ENCODE data around the gene RAP1A. TPM values are rescaled to one million over a fixed set of nuclear protein-coding genes. Genes with fewer than 3 reads are reported as not detected.
"Not testable (repeated sequence)": the region's sequence is repeated elsewhere in the genome, so short reads cannot be mapped to it uniquely, and the experiment has no call there.

RAP1A gene
- total RNA-seq, 1 donor from 2014 or later = 135 TPM

DNA sequence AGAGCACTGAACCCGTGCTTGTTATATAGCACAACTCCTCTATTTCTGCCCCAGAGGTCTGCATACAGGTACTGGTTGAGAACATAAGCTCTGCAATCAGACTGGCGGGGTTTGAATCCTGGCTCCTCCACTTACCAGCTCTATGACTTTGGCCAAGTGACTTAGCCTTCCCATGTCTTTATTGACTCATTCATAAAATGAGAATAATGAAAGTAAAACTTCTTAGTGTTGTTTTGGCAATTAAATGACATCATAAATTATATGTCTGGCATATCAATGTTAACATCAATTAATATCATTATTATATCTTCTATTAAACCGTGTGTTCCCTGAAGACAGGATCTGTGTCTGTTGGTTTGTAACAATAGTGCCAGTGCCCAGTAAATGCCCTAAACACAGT lies 115.3 kb downstream of the RAP1A start:
- intact Hi-C loops (cut with micrococcal nuclease) = loop anchor here (5.0 kb wide), 1 partner anchor 108 kb away; no protein-coding TSS in a partner anchor

DNA sequence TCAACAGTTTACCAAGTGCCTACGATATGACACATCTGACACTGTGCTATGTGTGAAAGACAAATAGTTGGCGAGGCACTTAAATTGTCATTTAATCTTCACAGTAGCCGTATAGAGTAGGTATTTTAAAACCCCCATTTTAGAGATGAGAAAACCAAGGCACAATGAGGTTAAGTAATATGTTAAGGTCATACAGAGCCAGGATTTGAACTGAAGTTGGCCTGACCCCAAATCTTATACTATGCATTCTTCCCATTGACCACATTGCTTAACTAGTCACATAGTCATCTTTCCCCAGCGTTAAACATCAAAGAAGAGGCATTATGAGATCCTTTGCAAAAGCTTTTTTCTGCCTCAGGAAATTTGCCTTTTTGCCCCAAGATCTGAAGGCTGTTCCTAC lies 115.7 kb downstream of the RAP1A start:
- intact Hi-C loops (cut with micrococcal nuclease) = loop anchor here (5.0 kb wide), 1 partner anchor 108 kb away; no protein-coding TSS in a partner anchor

DNA sequence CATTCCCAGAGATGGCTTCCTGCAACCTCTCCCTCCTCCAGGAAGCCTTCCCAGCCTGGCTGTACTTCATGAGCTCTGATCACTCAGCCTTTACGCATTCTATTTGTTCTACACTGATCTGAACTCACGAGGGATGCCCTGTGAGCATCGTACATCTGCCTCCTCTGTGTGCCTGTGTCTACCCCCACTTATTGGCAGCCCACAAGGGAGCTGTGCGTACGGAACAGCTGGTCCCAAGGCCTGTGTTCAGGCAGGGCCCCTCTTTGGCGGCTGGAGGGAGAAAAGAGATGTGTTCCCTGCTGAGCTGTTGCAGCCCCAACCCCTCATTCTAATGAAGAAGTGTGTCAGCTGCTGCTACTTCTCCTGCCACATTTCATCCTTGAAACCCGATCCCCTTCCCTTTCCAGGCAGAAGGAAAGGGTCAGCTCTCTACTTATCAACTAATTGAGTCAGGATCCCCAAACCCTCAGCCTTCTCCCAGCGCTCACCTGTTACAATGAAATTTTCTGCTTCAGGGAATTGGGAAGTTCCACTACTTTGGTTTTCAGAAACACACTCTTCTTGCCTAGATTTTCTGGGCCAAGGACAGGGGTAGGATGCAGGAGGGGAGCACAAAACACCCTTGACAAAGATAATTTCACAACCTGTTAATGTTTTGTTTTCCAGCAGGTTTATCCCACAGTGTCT lies 116.4 kb downstream of the RAP1A start:
- intact Hi-C loops (cut with micrococcal nuclease) = loop anchor here (5.0 kb wide), 1 partner anchor 109 kb away; no protein-coding TSS in a partner anchor

DNA sequence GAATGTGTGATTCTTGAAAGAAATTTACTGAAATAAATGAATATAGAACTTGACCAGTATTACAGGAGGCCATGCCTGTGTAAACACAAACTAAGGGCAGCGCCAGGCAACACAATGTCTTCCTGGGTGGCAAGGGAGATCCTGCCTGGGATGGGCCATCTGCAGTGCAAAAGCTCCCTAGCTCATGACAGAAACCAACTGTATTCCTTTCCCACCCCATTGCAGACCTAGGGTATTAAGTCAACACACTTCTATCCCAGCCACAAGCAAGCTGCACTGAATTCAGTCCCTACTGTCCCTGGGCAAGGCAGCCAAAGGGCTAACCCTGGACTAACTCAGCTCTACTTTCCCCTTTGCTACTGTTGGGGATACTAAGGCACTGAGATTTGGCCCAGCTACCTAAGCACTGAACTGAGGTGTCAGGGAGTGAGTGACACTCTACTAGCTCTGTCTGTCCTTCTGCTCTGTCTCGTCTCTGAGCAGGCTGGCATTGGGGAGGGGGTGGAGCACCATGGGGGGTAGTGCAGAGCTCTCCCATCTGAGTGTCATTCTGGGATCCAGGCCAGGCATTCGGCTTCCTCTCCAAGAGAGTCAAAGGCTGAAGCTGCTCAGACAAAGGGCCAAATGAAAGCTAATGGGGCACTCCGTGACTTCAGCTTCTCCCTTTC lies 117.1 kb downstream of the RAP1A start:
- intact Hi-C loops (cut with micrococcal nuclease) = loop anchor here (5.0 kb wide), 1 partner anchor 109 kb away; no protein-coding TSS in a partner anchor

DNA sequence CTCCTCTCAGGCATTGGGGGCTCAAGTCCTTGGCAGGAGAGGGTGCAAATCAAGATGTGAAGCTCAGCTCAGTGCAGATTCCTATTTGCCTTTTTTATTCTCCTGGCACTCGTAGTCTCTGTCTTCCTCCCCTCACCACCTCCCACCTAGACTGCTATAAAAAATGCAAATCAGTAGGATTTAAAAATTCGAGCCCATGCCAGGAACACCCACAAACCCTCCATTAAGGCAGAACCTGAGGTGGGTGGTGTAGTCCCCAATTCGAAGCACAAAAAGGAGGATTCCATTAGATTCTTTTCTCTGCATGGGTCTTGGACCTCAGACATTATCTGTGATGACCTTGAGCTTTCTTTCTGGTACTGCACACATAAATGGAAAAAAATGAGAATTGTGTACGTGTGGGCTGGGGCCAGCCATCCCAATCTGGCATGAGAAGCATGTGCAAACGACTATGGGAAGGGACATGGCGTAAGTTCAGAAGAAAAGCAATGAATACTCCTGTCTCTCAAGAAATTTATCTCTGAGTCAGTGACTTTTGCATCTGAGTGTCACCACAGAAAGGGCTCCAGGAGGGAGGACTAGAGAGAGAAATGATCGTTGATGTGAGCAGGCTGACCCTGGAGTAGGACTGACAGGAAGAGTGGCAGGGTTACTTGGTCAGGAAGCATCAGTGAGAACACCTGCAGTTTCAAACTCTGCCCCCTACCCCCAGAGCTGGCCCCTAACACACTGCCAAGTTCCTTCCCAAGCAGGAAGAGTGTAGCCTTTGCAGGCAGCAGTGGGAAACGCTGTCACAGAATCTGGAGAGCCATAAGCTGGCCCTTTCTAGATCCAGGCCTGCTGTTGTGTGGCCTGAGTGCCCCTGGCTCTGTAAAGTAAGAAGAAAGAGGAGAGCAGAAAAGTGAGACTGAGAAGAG lies 117.9 kb downstream of the RAP1A start:
- intact Hi-C loops (cut with micrococcal nuclease) = loop anchor here (2.0 to 5.0 kb wide), 2 partner anchors 21 to 110 kb away; no protein-coding TSS in a partner anchor

DNA sequence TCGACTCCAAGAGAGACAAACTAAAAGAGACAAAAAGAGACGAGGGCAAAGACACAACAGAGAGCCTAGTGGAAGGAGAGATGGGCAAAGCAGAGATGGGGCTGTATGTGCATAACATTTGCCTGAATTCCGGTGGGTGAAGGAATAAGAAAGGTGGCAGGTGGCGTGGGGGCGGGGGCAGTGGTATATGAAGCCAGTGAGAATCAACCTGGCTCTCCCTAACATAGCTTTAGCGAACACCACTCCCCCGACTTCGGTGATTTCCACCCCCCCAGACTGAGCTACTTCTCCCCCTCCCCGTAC lies 118.5 kb downstream of the RAP1A start:
- intact Hi-C loops (cut with micrococcal nuclease) = loop anchor here (2.0 to 5.0 kb wide), 2 partner anchors 21 to 111 kb away; no protein-coding TSS in a partner anchor

DNA sequence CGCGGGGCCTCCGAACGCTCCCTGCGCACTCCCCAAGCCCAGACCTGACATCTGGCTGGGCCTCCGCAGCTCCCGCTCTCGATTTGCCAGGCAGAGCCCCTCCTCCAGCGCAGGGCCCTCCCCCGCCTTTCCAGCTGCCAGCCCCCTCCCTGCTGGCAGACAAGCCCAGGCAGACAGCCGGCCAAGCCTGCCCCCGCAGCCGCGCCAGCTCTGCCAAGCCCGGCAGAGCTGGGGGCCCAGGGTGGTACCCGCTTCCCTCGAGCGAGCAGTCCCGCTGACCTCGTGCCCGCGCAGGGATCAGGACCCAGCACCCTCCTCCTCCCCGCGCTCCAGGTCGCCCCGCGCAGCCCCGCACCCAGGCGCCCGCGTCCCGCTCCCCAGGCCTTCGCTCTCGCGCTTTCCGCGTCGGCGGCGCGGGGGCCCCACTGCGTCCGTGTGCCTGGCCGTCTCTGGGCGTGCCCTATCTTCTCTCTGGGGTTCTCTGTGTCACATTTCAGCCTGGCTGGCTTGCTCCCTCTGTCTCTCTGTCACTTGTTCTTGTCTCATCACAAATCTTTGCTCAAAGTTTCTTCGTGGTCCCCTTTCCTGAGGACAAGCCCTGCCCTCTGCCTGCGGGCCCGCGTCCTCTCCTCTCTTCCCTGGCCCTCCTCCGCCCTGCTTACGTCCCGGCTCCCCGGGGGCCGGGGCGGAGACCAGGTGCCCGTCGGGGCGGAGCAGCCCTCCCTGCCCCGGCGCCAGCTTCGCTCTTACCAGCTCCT lies 119.0 kb downstream of the RAP1A start:
- intact Hi-C loops (cut with micrococcal nuclease) = loop anchor here (1.0 to 5.0 kb wide), 3 partner anchors 17 to 111 kb away; partner anchors contain the start of gene DDX20

DNA sequence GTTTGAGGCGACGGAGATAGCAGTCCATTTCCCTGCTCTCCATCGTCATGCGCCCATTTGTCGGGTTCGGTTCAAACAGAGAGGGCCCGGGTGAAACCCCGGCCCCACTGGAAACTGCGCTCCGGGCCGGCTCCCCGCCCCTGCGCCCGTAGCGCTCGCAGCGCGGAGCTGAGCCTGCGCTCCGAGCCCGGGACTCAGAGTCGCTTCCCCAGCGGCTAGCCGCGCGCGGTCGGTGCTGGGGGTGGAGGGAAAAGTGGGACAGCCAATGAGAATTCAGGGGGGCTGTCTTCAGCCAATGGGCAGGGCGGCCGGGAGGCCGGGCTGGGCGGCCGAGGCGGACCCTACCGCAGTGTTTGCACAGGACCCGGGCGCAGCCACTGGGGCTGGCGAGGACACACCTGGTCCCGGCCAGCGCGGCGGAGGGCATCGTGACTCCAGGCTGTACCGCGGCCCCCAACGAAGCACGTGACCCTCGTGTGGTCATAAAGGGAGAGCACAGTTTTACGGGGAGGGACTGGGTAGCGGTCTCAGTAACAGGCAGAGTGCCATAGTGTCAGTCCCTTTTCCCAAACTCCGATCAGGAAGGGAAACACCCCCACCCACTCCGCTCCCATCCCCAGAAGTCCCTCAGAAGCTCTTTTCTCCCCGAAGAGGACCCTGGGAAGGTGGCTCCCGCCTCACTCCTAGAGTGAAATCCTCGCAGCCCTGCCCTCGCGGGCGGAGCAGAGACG lies 119.8 kb downstream of the RAP1A start, which contains the start of gene INKA2:
INKA2 (minus strand) TSS at position 202 of the 731 bp plus-strand sequence; CDS start at position 49, 153 bp downstream.
- intact Hi-C loops (cut with micrococcal nuclease) = loop anchor here (1.0 to 5.0 kb wide), 3 partner anchors 16 to 112 kb away; partner anchors contain the start of gene DDX20

DNA sequence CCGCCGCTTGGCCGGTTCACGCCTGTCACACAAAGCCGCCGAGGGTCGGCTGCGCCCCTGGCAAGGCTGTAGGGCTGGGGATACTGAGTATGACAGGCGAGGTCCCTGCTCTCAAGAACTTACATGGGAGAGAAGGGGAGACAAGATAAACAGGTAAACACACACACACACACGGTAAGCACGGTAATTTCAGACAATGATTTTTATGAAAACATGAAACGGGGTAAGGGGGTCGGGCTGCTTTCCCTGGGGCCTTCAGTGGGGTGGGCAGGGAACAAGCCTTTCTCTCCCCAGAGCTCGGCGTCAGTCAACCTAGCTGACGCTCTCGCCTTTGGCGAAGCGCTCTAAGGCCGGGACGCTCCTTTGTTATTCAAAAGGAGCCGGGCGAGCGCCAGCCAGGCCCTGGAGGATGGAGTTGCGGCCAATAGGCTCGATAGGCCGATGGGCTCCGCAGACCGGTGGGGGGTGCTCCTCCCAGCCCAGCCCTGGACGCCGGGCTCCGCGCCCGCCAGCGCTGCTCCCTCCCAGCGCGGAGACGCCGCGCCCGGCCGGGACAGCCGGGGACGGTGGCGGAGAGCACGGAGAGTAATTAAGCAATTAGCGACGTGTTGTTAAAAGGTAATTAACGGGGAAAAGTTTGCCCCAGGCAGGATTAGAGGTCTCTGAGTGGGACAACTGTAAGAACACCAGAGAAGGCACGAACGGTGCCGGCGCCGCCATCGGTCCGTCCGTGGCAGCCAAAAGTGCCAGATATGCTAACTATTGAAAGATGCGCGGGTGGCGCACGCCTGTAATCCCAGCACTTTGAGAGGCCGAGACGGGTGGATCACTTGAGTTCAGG lies 120.6 kb downstream of the RAP1A start:
- intact Hi-C loops (cut with micrococcal nuclease) = loop anchor here (1.0 to 5.0 kb wide), 3 partner anchors 15 to 113 kb away; partner anchors contain the start of gene DDX20

DNA sequence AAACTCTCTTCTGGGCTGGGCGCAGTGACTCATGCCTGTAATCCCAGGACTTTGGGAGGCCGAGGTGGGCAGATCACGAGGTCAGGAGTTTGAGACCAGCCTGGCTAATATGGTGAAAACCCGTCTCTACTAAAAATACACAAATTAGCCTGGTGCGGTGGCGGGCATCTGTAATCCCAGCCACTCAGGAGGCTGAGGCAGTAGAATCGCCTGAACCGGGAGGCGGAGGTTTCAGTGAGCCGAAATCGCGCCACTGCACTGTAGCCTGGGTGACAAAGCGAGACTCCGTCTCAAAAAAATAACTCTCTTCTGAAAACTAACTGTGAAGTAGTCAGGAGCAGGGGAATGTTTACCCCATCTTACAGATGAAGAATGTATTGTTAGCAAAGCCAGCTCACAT lies 122.7 kb downstream of the RAP1A start:
- intact Hi-C loops (cut with micrococcal nuclease) = not testable (repeated sequence)

DNA sequence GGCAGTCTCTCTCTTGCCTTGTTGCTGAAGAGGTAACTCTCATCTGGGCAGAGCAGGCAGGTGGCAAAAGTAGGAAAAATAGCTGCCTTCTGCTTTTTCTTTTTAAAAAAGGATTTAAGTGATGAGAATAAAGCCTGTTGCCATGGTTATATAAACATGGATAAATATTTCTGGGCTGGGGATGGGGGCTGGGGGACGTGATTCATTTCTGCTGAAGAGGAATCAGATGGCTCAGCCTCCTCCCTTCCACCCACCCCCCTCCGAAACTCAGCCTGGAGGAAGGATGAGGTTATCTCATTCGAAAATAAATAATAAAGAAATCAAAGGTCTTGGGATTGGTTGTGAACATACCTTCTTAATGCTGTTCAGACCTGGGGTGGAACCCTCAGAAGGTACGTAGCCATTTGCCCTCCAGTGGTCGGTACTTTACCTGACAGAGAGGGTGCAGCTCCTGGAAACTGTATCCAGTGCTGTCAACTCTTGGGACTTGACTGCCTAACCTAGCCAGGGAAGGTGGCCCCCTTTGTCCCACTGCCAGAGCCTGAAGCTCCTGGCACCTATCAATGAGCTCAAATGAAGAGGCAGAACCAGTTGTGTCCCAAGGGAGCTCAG lies 123.5 kb downstream of the RAP1A start:
- intact Hi-C loops (cut with micrococcal nuclease) = no loop called here

DNA sequence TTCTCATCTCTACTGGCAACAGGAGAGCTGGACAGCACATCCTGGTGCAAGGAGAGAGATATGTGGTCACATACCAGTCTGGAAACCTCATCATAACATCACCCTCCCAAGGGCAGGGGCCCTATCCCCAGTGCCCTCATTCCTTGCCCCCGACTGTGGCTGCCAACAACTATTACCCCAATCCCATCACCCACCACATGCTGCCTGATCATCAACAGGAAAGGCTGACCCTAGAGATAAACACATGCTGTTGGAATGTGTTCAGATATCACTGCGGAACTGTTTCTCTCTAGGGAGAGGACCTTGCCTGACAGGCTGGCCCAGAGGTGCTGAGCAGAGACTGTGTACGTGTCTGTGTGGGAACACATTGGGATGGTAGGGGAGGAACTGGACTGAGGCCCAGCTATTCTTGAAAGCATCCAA lies 124.1 kb downstream of the RAP1A start:
- intact Hi-C loops (cut with micrococcal nuclease) = no loop called here

DNA sequence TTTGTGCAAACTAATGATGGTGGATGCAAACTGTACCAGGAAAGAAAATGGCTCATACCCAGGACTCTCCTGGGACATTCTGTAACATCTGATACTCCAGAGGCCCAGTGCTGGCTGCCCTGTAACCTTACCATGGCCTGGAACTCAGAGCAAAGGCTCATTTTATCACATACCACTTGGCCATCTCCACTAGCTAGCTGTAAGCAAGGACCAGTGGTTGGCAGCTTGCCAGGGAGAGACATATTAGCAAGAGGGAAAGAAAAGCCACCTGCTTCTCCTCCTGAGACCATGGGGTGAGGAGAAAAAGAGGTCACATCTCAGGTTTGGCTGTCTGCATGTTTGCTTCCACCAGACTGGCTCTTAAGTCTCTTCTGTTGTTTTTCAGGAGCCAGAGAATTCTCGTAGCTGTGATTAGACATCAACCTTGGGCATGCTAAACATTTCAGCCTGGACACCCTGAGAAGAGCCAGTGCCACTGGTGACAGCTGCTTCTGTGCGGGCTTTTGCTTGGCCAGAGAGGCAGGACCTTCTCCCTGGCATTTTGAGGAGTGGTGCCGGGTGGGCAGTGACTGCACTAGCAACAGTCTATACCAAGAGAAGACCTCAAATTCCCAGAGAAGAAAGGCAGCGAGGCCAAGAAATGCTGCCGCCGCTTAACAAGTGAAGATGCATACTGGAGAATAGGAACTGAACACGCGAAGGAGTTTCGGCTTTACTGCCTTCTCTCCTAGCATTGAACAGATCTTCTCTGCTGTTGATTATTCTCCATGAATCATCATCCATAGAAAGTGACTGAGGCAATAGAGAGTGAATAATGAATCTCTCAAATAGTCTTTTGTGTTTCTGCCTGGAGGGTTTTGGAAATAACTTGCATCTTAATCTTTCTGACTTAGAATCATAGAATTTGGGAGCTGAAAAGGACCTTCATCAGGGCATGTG lies 126.4 kb downstream of the RAP1A start:
- intact Hi-C loops (cut with micrococcal nuclease) = loop anchor here (2.0 kb wide), 1 partner anchor 237 kb away; no protein-coding TSS in a partner anchor

DNA sequence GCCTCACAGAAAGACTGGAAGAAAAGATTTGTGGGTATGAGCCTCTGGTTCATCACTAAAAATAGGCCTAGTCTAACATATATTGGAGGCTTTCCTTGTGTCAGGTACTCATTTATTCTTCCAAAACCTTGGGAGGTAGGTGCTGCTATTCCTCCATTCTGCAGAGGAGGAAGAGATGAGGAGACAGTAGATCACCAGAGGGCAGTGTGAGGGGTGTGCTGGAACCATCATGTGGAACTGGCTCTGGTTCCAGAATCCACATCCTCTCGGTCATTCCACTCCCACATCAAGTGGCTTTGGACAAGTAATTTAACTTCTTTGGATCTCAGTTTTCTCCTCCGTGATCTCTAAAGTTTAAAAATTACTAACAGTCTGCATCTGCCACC lies 127.0 kb downstream of the RAP1A start:
- intact Hi-C loops (cut with micrococcal nuclease) = loop anchor here (2.0 kb wide), 1 partner anchor 238 kb away; no protein-coding TSS in a partner anchor

DNA sequence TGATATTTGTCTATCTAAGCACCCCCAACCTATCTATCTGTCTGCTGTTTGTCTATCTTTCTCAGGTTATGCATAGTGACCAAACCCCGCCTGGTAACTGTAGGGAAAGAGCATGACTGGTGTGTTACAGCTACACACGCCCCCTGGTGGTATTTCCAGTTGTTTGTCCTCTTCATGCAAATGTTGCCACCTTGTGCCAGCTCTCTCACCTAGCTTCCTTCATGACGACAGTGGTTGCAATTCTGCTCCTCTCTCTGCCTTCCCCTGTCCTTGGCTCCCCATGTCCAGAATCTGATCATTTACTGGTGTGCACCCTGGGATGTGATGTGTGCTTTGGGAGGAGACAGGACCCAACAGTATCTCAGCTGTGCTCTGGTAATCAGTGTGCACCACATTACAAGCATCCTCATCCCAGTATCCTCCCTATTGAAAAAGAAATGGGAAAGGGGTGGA lies 127.7 kb downstream of the RAP1A start:
- intact Hi-C loops (cut with micrococcal nuclease) = loop anchor here (1.0 to 2.0 kb wide), 2 partner anchors 32 to 239 kb away; no protein-coding TSS in a partner anchor

DNA sequence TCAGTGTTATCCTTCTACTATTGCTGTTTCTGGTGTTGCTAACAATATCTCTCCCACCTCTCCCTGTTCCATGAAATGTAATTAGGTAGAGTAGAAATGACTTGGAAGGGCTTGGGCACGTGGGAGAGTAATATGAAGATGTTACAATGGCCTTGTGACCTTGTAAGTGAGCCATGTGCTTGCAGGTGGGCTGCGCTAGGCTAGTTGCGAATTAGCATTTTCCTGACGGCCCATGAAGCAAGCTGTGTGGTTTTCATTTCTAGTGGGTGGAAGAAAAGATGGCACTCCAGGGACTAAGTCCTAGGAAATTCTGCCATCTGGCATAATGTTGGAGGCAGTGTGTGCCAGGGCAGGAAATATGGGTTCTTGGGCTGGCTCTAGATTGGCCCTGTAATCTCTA lies 128.4 kb downstream of the RAP1A start:
- intact Hi-C loops (cut with micrococcal nuclease) = loop anchor here (1.0 to 2.0 kb wide), 2 partner anchors 33 to 239 kb away; no protein-coding TSS in a partner anchor

DNA sequence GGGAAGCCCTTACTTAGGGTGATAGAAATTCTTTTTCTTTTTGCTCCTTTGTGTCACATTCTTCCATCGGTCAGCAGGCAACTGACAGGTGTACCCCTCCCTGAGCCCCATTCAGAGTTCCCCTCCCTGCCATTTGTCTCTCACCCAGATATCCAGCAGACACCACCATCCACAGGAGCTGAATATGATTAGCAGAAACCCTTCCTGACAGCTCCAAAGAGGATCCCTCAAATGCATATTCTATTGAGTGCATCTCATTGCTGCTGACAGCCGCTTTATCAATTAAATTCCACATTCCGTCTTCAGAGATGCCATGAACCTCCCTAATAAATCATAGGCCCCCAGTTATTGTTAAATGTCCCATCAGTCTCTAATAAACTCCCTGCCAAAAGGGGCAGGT lies 130.0 kb downstream of the RAP1A start:
- intact Hi-C loops (cut with micrococcal nuclease) = loop anchor here (10.0 kb wide), 3 partner anchors 555 to 875 kb away; partner anchors contain the start of genes CD53 and LRIF1
